Stomach (tissue), 19 donors: ENCODE data around the gene CENPI. TPM values are rescaled to one million over a fixed set of nuclear protein-coding genes. Genes with fewer than 3 reads are reported as not detected.
"Not testable (repeated sequence)": the region's sequence is repeated elsewhere in the genome, so short reads cannot be mapped to it uniquely, and the experiment has no call there.

Experiments
- DNase-seq, 2 donors: peaks; one replicate each; pipeline versions ENCODE4 v3.0.0 to v3.0.0-alpha.2; 2013 to 2019
- H3K27ac ChIP-seq, 5 donors: fragments of 200-600 bp in 4 of 5; sonication (generic) in 4 of 5; one replicate each; pipeline ENCODE4 v1.5.1; 2013 to 2019; ENCODE audit warnings: mild to moderate bottlenecking in 1 of 5, moderate library complexity in 1 of 5
- H3K27me3 ChIP-seq, 3 donors: fragments of 200-600 bp; sonication (generic); one replicate each; pipeline ENCODE4 v1.5.1; 2017 to 2019; ENCODE audit warnings: mixed run types in 1 of 3
- H3K36me3 ChIP-seq, 4 donors: fragments of 200-600 bp; sonication (generic); 1 replicate in 3 of 4; 2 replicates in 1 of 4; pipeline ENCODE4 v1.5.1; 2016 to 2019
- H3K4me1 ChIP-seq, 4 donors: fragments of 200-600 bp; sonication (generic); one replicate each; pipeline ENCODE4 v1.5.1; 2016 to 2019
- H3K4me3 ChIP-seq, 4 donors: fragments of 200-600 bp; sonication (generic) in 3 of 4; one replicate each; pipeline ENCODE4 v1.5.1; 2016 to 2019; ENCODE audit warnings: mild to moderate bottlenecking in 1 of 4
- H3K9me3 ChIP-seq, 4 donors: fragments of 200-600 bp; sonication (generic); one replicate each; pipeline ENCODE4 v1.5.1; 2016 to 2019
- EP300 ChIP-seq: sonication (generic); formaldehyde crosslinking; IDR thresholded peaks from one replicate; pipeline ENCODE4 v1.6.1; 2017; ENCODE audit warnings: antibody characterized with exemption
- POLR2A ChIP-seq, 4 donors: fragments of 450-650 bp; IDR thresholded peaks; one replicate each; pipeline ENCODE4 v1.6.1; 2016; ENCODE audit warnings: antibody characterized with exemption in 4 of 4, control low read depth in 2 of 4, mild to moderate bottlenecking in 1 of 4, moderate library complexity in 1 of 4
- POLR2AphosphoS5 ChIP-seq, 3 donors: sonication (generic); formaldehyde crosslinking; IDR thresholded peaks; one replicate each; pipeline ENCODE4 v1.6.1; 2016; ENCODE audit warnings: antibody characterized with exemption in 3 of 3
- WGBS, 5 donors: extraction: QIAGEN DNeasy Blood & Tissue Kit in 3 of 5; methylation state at CpG; one replicate each; pipeline versions ENCODE4 v1.1.5 to v1.1.7; 2013 to 2018; 5-methylcytosine and 5-hydroxymethylcytosine counted together
- intact Hi-C: fragments of 100-400 bp; cut with DNase I; formaldehyde crosslinking; loops from one replicate; pipeline ENCODE4 v1.15.1; 2023; ENCODE audit warnings: low total_unique reads
- long read RNA-seq, 10 donors: transcript quantifications; one replicate each; lab custom pipeline, GENCODE V29; 2026
- polyA plus RNA-seq, 3 donors: library from polyadenylated mRNA; stranded (reverse); fragments of 200-250 nt; gene quantifications; one replicate each; pipeline ENCODE4 v1.2.3, GENCODE V29; 2013
- total RNA-seq, 5 donors: library from RNA; depleted of rRNA; stranded (reverse); fragments of >200 nt; gene quantifications; one replicate each; pipeline versions ENCODE4 v1.1.0 to v1.2.3, GENCODE V29; 2014 to 2016
- TF ChIP-seq, protein P1 (sequence below), 7 experiments: fragments of 450-650 bp in 4 of 7; fragments of 200-600 bp in 3 of 7; sonication (generic) in 3 of 7; IDR thresholded peaks; one replicate each; pipeline ENCODE4 v1.5.1; 2016 to 2019; ENCODE audit warnings: antibody characterized with exemption in 7 of 7, control low read depth in 2 of 7, mild to moderate bottlenecking in 1 of 7
- donor health status: healthy with polysubstance abuse.
- donor health status: Bipolar disorder and iron deficiency.
- donor health status: healthy.

Gene CENPI, protein sequence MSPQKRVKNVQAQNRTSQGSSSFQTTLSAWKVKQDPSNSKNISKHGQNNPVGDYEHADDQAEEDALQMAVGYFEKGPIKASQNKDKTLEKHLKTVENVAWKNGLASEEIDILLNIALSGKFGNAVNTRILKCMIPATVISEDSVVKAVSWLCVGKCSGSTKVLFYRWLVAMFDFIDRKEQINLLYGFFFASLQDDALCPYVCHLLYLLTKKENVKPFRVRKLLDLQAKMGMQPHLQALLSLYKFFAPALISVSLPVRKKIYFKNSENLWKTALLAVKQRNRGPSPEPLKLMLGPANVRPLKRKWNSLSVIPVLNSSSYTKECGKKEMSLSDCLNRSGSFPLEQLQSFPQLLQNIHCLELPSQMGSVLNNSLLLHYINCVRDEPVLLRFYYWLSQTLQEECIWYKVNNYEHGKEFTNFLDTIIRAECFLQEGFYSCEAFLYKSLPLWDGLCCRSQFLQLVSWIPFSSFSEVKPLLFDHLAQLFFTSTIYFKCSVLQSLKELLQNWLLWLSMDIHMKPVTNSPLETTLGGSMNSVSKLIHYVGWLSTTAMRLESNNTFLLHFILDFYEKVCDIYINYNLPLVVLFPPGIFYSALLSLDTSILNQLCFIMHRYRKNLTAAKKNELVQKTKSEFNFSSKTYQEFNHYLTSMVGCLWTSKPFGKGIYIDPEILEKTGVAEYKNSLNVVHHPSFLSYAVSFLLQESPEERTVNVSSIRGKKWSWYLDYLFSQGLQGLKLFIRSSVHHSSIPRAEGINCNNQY
- total RNA-seq (10 to 100 TPM in 1 of 5 donors, 1 to 10 TPM in 1, under 1 TPM in 1, not detected in 2; 0.29 to 22.8 (median 8.3) TPM), polyA plus RNA-seq (1 to 10 TPM in 1 of 3 donors, under 1 TPM in 1, not detected in 1; 0.68 to 1.6 TPM)
- long read RNA-seq, donor 1: 0 reads
- long read RNA-seq, donor 2: 0 reads
- long read RNA-seq, donor 3: 0 reads
- long read RNA-seq, donor 4: 0 reads
- long read RNA-seq, donor 5: 0 reads
- long read RNA-seq, donor 6: 0 reads
- long read RNA-seq, donor 7: 0 reads
- long read RNA-seq, donor 8: 0 reads
- long read RNA-seq, donor 9: 0 reads
- long read RNA-seq, donor 10: 0 reads

DNA sequence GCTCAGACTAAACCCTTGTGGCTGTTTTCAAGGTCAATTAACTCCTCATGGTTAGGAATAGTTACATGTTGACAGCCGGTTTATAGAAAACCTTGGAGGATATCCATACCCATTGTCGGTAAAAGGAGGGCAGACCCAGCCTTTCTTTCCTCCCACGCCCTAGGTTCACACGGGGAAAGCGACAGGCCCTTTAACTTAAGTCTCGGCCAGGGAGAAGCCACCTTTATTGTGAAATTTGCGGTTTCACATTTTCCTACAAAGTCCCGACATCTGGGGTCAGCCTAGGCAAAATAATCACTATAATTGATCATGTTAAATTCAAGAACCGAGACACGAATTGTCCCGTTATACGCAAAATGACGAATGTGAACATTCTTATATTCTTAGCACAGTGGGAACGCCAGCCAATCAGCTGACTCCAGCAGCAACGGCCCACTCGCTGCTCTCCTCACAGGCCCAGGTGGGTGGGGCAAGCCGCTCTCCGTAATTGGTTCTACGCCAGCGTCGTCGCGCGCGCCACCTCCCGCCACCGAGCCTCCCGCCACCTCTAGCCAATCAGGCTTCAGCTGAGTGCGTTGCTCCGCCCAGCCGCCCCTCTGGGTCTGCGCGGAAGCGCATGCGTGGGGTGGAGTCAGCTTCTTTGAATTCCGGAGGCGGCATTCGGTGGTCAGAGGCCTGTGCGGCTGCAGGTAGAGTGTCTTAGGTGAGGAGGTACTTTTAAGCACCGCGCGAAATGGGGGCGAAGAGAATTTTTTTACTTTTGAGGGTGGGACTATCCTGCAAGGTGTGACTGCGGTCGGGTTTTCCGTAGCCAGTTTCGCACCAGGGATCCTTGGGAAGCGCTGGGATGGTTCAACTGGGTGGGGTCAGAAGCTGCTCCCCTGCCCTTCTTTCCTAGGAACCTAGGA lies at the start of gene CENPI:
Gene CENPI, plus strand, starts transcription at position 659 of the 908 bp plus-strand sequence. CDS start 2,867 bp downstream, outside the sequence.
- Histone ChIP-seq H3K27ac (peak within 1 kb of the TSS; percentile 54 to 83 (median 77)), H3K27me3 (peaks cover 0 to 3% (median 0%) of the 10 kb centered on the region in 3 donors), H3K4me3 (peak within 1 kb of the TSS; percentile 40 to 48 (median 46)), H3K4me1 (peaks cover 0 to 8% (median 5%) of the 10 kb centered on the region in 4 donors), H3K36me3 (no peaks in the 10 kb centered on the region), H3K9me3 (no peaks in the 10 kb centered on the region)
- intact Hi-C loops: no loop called here
- WGBS, 5 donors: 0 to 47% (median 5%) methylated on average over 26 to 48 of the region's 48 CpGs
- DNase-seq: peak; percentile 93 to 98
- TF ChIP-seq EP300 (no peak), POLR2AphosphoS5 (IDR thresholded peaks at IDR 0.05) (peak in 2 of 3 donors; percentile 53 to 57), POLR2A (IDR thresholded peaks at IDR 0.05) (peak in 1 of 4 donors; percentile 43)
- TF ChIP-seq, protein P1, sequence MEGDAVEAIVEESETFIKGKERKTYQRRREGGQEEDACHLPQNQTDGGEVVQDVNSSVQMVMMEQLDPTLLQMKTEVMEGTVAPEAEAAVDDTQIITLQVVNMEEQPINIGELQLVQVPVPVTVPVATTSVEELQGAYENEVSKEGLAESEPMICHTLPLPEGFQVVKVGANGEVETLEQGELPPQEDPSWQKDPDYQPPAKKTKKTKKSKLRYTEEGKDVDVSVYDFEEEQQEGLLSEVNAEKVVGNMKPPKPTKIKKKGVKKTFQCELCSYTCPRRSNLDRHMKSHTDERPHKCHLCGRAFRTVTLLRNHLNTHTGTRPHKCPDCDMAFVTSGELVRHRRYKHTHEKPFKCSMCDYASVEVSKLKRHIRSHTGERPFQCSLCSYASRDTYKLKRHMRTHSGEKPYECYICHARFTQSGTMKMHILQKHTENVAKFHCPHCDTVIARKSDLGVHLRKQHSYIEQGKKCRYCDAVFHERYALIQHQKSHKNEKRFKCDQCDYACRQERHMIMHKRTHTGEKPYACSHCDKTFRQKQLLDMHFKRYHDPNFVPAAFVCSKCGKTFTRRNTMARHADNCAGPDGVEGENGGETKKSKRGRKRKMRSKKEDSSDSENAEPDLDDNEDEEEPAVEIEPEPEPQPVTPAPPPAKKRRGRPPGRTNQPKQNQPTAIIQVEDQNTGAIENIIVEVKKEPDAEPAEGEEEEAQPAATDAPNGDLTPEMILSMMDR (IDR thresholded peaks at IDR 0.05): no peak

DNA sequence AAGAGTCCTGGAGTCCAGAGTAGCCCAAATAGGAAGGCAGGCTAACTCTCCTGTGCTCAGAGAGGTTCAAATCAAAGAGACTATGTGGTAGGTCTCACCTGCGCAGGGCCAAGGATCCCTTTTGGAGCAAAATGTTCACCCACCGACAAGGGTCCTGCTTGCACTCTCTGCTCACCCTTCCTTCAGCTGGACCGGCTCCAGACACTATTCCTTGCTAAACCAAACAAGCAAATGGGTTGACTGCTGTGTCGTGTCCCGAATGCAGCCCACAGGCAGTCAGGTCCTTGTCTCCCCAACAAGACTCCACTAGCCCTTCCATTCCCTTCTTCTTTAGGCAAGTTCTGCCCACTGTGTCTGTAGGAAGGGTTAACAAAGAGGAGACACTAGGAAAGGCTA lies 46.9 kb upstream of the CENPI start:
- intact Hi-C loops: no loop called here
- Histone ChIP-seq H3K4me3 (peak overlapping the region; percentile 50 to 58 (median 54)), H3K27me3 (peaks cover 0 to 3% (median 0%) of the 10 kb centered on the region in 3 donors), H3K9me3 (no peaks in the 10 kb centered on the region), H3K4me1 (peaks cover 0 to 13% (median 9%) of the 10 kb centered on the region in 4 donors), H3K27ac (peak overlapping the region; percentile 65 to 94 (median 92)), H3K36me3 (no peaks in the 10 kb centered on the region)
- WGBS, 5 donors: 0 to 62% (median 15%) methylated on average over 2 to 5 of the region's 5 CpGs
- DNase-seq: no peak
- TF ChIP-seq EP300: no peak
- TF ChIP-seq POLR2AphosphoS5 (IDR thresholded peaks at IDR 0.05): no peak
- TF ChIP-seq POLR2A (IDR thresholded peaks at IDR 0.05): no peak
- TF ChIP-seq, protein P1 (IDR thresholded peaks at IDR 0.05): no peak

DNA sequence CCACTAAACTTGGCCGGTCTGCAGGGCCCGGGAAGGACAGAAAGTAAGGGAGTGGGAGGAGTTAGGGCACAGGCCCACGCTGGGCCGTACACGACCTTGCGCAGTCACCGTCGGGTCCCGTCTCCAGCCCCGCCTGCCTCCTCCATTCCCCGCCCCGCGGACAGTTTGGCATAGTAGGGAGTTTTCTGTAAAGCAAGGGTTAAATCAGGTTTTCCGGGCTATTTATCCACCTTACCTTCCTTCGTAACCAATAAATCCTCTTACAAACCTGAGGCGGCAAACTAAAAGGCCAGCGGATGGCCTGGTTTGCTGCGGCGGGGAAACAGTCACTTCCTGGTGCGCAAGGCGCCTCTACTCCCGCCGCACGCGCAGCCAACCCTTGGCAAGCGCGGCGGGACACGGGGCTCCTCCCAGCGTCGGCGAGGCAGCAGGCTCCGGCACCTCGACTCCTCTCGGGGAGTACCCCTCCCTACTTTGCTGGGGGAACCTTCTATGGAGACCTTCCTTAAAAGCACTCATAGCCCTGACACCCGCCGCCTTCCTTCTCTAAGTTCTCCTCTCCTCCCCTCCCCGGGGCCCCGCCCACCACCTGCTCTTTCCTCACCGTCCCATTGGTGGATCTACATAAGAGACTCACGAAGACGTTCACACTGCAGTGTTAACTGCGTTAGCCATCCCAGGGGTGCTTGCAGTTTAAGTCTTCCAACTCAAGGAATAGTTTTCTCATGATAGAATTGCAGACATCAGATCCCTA lies 46.3 kb upstream of the CENPI start, which contains the start of gene TRMT2B:
Gene TRMT2B, minus strand, starts transcription at position 563 of the 754 bp plus-strand sequence. CDS start 9,822 bp downstream, outside the sequence.
- 1 to 36% (median 9%) methylated on average over 12 to 43 of the region's 43 CpGs for WGBS, 5 donors
- intact Hi-C loops: no loop called here
- H3K9me3 ChIP-seq: no peaks in the 10 kb centered on the region
- H3K4me1 ChIP-seq: peaks cover 0 to 13% (median 9%) of the 10 kb centered on the region in 4 donors
- H3K4me3 ChIP-seq: peak within 1 kb of the TSS; percentile 50 to 58 (median 54)
- H3K36me3 ChIP-seq: no peaks in the 10 kb centered on the region
- DNase-seq: peak; percentile 80 to 89
- peak within 1 kb of the TSS; percentile 65 to 94 (median 92) for H3K27ac ChIP-seq
- peaks cover 0 to 3% (median 0%) of the 10 kb centered on the region in 3 donors for H3K27me3 ChIP-seq
- TF ChIP-seq EP300: no peak
- TF ChIP-seq POLR2AphosphoS5 (IDR thresholded peaks at IDR 0.05): peak in 1 of 3 donors; percentile 9
- no peak for TF ChIP-seq POLR2A (IDR thresholded peaks at IDR 0.05)
- TF ChIP-seq, protein P1 (IDR thresholded peaks at IDR 0.05): no peak

DNA sequence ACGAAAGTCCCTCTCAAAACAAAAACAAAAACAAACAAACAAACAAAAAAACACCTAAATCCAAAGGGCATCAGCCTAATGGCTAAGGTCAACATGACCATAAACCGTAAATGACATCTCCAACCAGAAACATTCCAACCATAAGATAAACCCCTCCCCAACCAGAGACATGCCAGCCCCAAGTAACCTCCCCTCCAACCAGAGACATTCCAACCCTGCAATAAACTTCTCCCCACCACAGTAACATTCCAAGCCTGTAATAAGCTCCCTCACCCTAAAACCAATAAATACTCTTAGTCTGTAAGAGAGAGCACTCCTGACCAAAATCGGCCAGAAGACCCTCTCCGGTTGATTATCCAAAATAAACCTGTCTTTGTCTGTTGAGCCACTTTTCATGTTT lies 41.5 kb upstream of the CENPI start:
- intact Hi-C loops, H3K27me3 ChIP-seq, H3K27ac ChIP-seq, H3K4me1 ChIP-seq, H3K9me3 ChIP-seq, DNase-seq, H3K4me3 ChIP-seq, H3K36me3 ChIP-seq: not testable (repeated sequence)
- 69 to 93% (median 92%) methylated on average over 4 of the region's 4 CpGs for WGBS, 5 donors
